Gastrocnemius medialis (tissue), 4 donors: Measurements from ENCODE around the gene CDC25C.

Experiments used
- CTCF ChIP-seq, 5 experiments: fragments of 450-650 bp in 3 of 5; fragments of 200-600 bp in 2 of 5; sonication (generic) in 2 of 5; IDR thresholded peaks in 4 of 5; conservative IDR thresholded peaks in 1 of 5; 1 replicate in 4 of 5; 2 replicates in 1 of 5; pipeline ENCODE4 v1.5.1; 2016 to 2019; ENCODE audit warnings: antibody characterized with exemption in 5 of 5, mild to moderate bottlenecking in 3 of 5, moderate library complexity in 3 of 5
- POLR2A ChIP-seq, 2 donors: fragments of 450-650 bp; IDR thresholded peaks; one replicate each; pipeline ENCODE4 v1.6.1; 2017; ENCODE audit warnings: antibody characterized with exemption in 2 of 2, mild to moderate bottlenecking in 2 of 2, moderate library complexity in 2 of 2

DNA sequence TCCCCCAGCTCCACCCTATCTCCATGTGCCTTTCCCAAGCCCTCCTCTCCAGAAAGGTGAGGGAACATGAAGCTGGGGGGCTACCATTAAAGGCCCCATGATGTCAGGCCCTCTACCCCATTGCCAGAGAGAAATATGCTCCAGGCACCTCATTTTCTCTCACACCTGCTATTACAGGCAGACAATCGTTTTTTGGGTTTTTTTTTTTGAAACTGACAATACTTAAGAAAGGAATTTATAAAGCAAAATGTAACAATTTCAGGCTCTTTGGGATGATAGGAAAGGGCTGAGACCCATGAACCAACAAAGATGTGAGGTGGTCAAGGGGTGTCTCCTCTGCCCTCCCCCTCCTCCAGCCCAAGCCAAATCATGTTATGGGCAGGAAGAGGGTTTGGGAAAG, 55.7 kb downstream of the CDC25C start:
- TF ChIP-seq CTCF (IDR thresholded peaks at IDR 0.05 in 4 of 5, conservative IDR thresholded peaks at IDR 0.05 in 1 of 5) = no peak
- TF ChIP-seq POLR2A (IDR thresholded peaks at IDR 0.05) = no peak
